WERI-Rb-1 (cell line): ENCODE data around the gene H2BK1.

Source experiments
- DNase-seq: peaks from one replicate; pipeline ENCODE4 v3.0.0-alpha.2; 2020
- H3K27ac ChIP-seq: fragments of 250-450 bp; sonication (Bioruptor Pico); 2 replicates; pipeline ENCODE4 v1.5.1; 2020; ENCODE audit warnings: mild to moderate bottlenecking, moderate library complexity
- H3K27me3 ChIP-seq: fragments of 250-450 bp; sonication (Bioruptor Pico); 2 replicates; pipeline ENCODE4 v1.5.1; 2021; ENCODE audit warnings: mild to moderate bottlenecking, low read depth, moderate library complexity; ENCODE audit not compliant: insufficient read depth, severe bottlenecking
- H3K36me3 ChIP-seq: fragments of 250-450 bp; sonication (Bioruptor Pico); 2 replicates; pipeline ENCODE4 v1.5.1; 2020; ENCODE audit warnings: mild to moderate bottlenecking, moderate library complexity
- H3K4me3 ChIP-seq: 2 replicates; pipeline ENCODE4 v1.5.1; 2011; ENCODE audit warnings: low read depth, mild to moderate bottlenecking, control low read depth, low read length
- H3K9me3 ChIP-seq: fragments of 250-450 bp; sonication (Bioruptor Pico); 2 replicates; pipeline ENCODE4 v1.5.1; 2021; ENCODE audit warnings: mild to moderate bottlenecking, moderate library complexity; ENCODE audit not compliant: severe bottlenecking
- TF ChIP-seq, protein P1 (sequence below): IDR thresholded peaks from 2 replicates; pipeline ENCODE4 v1.5.1; 2011; ENCODE audit warnings: low read depth, mild to moderate bottlenecking, control low read depth, inconsistent platforms, low read length

Gene H2BK1

DNA sequence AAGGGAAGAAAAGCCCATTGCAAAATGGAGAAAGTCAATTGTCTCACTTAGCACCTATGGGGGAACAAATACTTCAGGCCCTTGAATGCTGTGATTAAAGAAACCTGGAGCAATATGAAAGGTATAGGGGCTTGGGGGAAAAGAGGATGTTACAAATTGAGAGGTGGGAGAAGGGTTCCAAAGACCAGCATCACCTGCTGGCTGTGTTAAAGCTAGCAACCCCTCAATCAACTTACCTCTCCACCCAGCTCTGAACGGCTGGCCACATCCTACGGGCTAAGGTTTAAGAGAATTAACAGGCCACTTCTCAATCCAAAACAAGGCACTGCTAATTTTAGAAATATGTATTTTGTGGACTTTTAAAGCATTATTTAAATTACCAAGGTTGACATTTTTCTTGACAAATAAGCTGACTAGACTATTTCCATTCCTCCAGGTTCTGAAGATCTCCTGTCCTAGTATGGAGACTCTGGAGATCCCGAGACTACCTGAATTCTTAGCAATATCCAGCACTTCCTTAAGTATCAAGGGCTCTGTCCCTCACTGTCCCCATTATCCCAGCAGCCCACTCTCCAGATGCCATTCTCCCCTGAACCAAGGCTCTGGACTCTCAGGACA is 976 bp upstream of the H2BK1 start:
- peak overlapping the region; percentile 70 for H3K27ac ChIP-seq
- TF ChIP-seq, protein P1, sequence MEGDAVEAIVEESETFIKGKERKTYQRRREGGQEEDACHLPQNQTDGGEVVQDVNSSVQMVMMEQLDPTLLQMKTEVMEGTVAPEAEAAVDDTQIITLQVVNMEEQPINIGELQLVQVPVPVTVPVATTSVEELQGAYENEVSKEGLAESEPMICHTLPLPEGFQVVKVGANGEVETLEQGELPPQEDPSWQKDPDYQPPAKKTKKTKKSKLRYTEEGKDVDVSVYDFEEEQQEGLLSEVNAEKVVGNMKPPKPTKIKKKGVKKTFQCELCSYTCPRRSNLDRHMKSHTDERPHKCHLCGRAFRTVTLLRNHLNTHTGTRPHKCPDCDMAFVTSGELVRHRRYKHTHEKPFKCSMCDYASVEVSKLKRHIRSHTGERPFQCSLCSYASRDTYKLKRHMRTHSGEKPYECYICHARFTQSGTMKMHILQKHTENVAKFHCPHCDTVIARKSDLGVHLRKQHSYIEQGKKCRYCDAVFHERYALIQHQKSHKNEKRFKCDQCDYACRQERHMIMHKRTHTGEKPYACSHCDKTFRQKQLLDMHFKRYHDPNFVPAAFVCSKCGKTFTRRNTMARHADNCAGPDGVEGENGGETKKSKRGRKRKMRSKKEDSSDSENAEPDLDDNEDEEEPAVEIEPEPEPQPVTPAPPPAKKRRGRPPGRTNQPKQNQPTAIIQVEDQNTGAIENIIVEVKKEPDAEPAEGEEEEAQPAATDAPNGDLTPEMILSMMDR = 0 out of 2 replicates have a peak, but pooled peaks have one; percentile 10
- no peak overlapping the region for H3K4me3 ChIP-seq
- no peak for DNase-seq
- H3K27me3 ChIP-seq = no peaks in the 10 kb centered on the region
- H3K36me3 ChIP-seq = peaks cover 39% of the 10 kb centered on the region
- H3K9me3 ChIP-seq = no peaks in the 10 kb centered on the region

DNA sequence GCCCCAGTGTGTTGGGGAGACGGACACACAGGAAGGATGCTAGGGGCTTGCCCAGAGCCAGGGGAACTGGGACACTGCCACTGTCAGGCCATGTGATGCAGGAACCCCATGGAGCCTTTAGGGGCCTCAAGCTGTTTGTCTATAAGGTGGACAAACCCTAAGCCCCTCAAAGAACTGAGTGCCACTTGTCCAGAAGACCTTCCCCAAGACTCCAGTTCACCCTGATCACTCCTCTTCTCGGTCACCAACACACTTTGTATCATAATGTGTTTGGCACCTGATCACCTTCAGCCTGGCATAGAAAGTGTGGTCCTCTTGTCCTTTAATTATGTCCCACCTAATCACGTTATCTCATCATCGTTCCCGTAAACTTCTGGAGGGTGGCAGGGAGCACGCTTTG is 700 bp downstream of the H2BK1 start:
- Histone ChIP-seq H3K27ac (peak overlapping the region; percentile 31; the same call in 1 of the 2 replicates), H3K4me3 (no peak overlapping the region), H3K36me3 (peaks cover 22% of the 10 kb centered on the region), H3K9me3 (no peaks in the 10 kb centered on the region), H3K27me3 (no peaks in the 10 kb centered on the region)
- TF ChIP-seq, protein P1 = no peak
- no peak for DNase-seq

GRCh38 chr7:151208253-151208862 is 1.9 kb downstream of the H2BK1 start:
- peaks cover 13% of the 10 kb centered on the region for H3K36me3 ChIP-seq
- no peak overlapping the region for H3K27ac ChIP-seq
- TF ChIP-seq, protein P1 = no peak
- H3K27me3 ChIP-seq = no peaks in the 10 kb centered on the region
- H3K9me3 ChIP-seq = no peaks in the 10 kb centered on the region
- no peak for DNase-seq
- no peak overlapping the region for H3K4me3 ChIP-seq

GRCh38 chr7:151207804-151208203 is 2.5 kb downstream of the H2BK1 start:
- no peak overlapping the region for H3K4me3 ChIP-seq
- no peaks in the 10 kb centered on the region for H3K27me3 ChIP-seq

GRCh38 chr7:151207315-151207714 is 3.0 kb downstream of the H2BK1 start:
- Histone ChIP-seq H3K36me3 (peaks cover 2% of the 10 kb centered on the region), H3K4me3 (no peak overlapping the region), H3K9me3 (no peaks in the 10 kb centered on the region), H3K27me3 (no peaks in the 10 kb centered on the region), H3K27ac (peak overlapping the region; percentile 54)
- TF ChIP-seq, protein P1 = no peak
- DNase-seq = no peak

More at GRCh38 chr7:151207804-151208203, 2.5 kb downstream of the H2BK1 start:
- TF ChIP-seq, protein P1 = no peak
- peak overlapping the region; percentile 54 for H3K27ac ChIP-seq
- DNase-seq = no peak
- H3K9me3 ChIP-seq = no peaks in the 10 kb centered on the region
- peaks cover 7% of the 10 kb centered on the region for H3K36me3 ChIP-seq

DNA sequence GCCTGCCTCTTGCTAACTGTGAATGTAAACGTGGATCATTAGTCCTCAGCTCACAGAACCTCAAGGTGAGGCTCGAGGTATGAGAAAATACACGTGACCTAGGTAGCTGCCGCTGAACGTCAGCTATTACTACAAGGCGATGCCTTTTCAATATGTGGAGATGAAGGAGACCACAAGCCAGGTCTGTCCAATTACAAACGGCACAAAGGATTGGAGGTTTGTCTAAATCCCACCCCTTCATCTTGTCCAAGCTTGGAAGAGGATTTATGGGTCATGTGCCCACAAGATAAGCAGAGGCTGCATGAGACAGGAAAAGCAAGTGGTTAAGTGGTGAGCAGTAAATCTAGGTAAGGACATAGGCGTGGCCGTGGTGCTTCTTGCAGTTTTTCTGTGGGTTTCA is 3.4 kb downstream of the H2BK1 start:
- H3K27ac ChIP-seq = peak overlapping the region; percentile 54
- TF ChIP-seq, protein P1 = no peak
- no peaks in the 10 kb centered on the region for H3K36me3 ChIP-seq
- H3K4me3 ChIP-seq = no peak overlapping the region
- peak; percentile 66 for DNase-seq
- no peaks in the 10 kb centered on the region for H3K9me3 ChIP-seq
- H3K27me3 ChIP-seq = no peaks in the 10 kb centered on the region
